Loucy (cell line): ENCODE results near the gene MICAL2.

Experiments used
- H2AFZ ChIP-seq: fragments of 200-600 bp; sonication (generic); 2 replicates; pipeline ENCODE4 v1.6.0; 2016; ENCODE audit warnings: antibody characterized with exemption, mild to moderate bottlenecking, low read length, moderate library complexity
- H3F3A ChIP-seq: fragments of 200-600 bp; 2 replicates; pipeline ENCODE4 v1.6.0; 2016; ENCODE audit warnings: antibody characterized with exemption, low read depth, mild to moderate bottlenecking
- H3K27me3 ChIP-seq: fragments of 200-600 bp; sonication (generic); 2 replicates; pipeline ENCODE4 v1.6.1; 2014; ENCODE audit warnings: low read length, mild to moderate bottlenecking; ENCODE audit not compliant: insufficient read depth, poor library complexity, severe bottlenecking
- H3K36me3 ChIP-seq: fragments of 200-600 bp; sonication (generic); 2 replicates; pipeline ENCODE4 v1.6.1; 2016; ENCODE audit warnings: low read length; ENCODE audit not compliant: insufficient read depth
- H3K4me1 ChIP-seq: fragments of 200-600 bp; sonication (generic); 2 replicates; pipeline ENCODE4 v1.5.1; 2014; ENCODE audit warnings: low read length, mild to moderate bottlenecking; ENCODE audit not compliant: insufficient read depth, poor library complexity, severe bottlenecking
- H3K4me2 ChIP-seq: fragments of 200-600 bp; sonication (generic); 2 replicates; pipeline ENCODE4 v1.6.0; 2014; ENCODE audit warnings: antibody characterized with exemption, low read length, low read depth, mild to moderate bottlenecking; ENCODE audit not compliant: poor library complexity, severe bottlenecking
- H3K4me3 ChIP-seq: fragments of 200-600 bp; sonication (generic); 2 replicates; pipeline ENCODE4 v1.5.1; 2014; ENCODE audit warnings: low read length, mild to moderate bottlenecking, mixed read lengths; ENCODE audit not compliant: poor library complexity, severe bottlenecking
- H3K79me2 ChIP-seq: fragments of 200-600 bp; sonication (generic); 2 replicates; pipeline ENCODE4 v1.6.1; 2014; ENCODE audit warnings: low read length; ENCODE audit not compliant: insufficient read depth
- H3K9ac ChIP-seq: fragments of 200-600 bp; sonication (generic); 2 replicates; pipeline ENCODE4 v1.6.0; 2014; ENCODE audit warnings: mild to moderate bottlenecking, low read depth, low read length, moderate library complexity; ENCODE audit not compliant: poor library complexity, severe bottlenecking
- H3K9me2 ChIP-seq: fragments of 200-600 bp; sonication (generic); replicated peaks from 2 replicates; pipeline ENCODE4 v1.6.1; 2016; ENCODE audit warnings: low read depth, low read length, mixed read lengths
- H3K9me3 ChIP-seq: fragments of 200-600 bp; sonication (generic); 2 replicates; pipeline ENCODE4 v1.6.1; 2014; ENCODE audit warnings: mild to moderate bottlenecking, antibody characterized with exemption, low read length, low read depth; ENCODE audit not compliant: insufficient read depth
- H4K20me1 ChIP-seq: fragments of 200-600 bp; sonication (generic); 2 replicates; pipeline ENCODE4 v1.6.0; 2014; ENCODE audit warnings: antibody characterized with exemption, low read length, mild to moderate bottlenecking; ENCODE audit not compliant: insufficient read depth, poor library complexity, severe bottlenecking
- CTCF ChIP-seq: fragments of 200-600 bp; sonication (generic); conservative IDR thresholded peaks from 2 replicates; pipeline ENCODE4 v1.5.1; 2014; ENCODE audit warnings: mild to moderate bottlenecking, antibody characterized with exemption, low read length
- EZH2phosphoT487 ChIP-seq: fragments of 200-600 bp; IDR thresholded peaks from 2 replicates; pipeline ENCODE4 v1.6.1; 2018; ENCODE audit warnings: antibody characterized with exemption, mild to moderate bottlenecking, moderate library complexity, borderline replicate concordance

MICAL2 gene

GRCh38 chr11:12183827-12184620 lies 73.6 kb downstream of the MICAL2 start:
- Histone ChIP-seq H3K27me3 (no peaks in the 10 kb centered on the region), H3K4me2 (no peak overlapping the region), H2AFZ (no peak overlapping the region), H3K9ac (no peak overlapping the region), H3K36me3 (no peaks in the 10 kb centered on the region), H3K79me2 (no peaks in the 10 kb centered on the region), H3K4me3 (no peak overlapping the region), H3F3A (no peaks in the 10 kb centered on the region), H3K9me2 (no peaks in the 10 kb centered on the region), H4K20me1 (no peaks in the 10 kb centered on the region), H3K9me3 (no peaks in the 10 kb centered on the region), H3K4me1 (peaks cover 25% of the 10 kb centered on the region)
- no peak for TF ChIP-seq CTCF

GRCh38 chr11:12184699-12185098 lies 74.3 kb downstream of the MICAL2 start:
- Histone ChIP-seq H3K27me3 (no peaks in the 10 kb centered on the region), H3K9me3 (no peaks in the 10 kb centered on the region), H3K4me3 (no peak overlapping the region), H3K4me1 (peaks cover 24% of the 10 kb centered on the region), H3K9me2 (no peaks in the 10 kb centered on the region), H2AFZ (no peak overlapping the region), H3K36me3 (no peaks in the 10 kb centered on the region), H3K4me2 (no peak overlapping the region), H3F3A (no peaks in the 10 kb centered on the region), H3K79me2 (no peaks in the 10 kb centered on the region), H3K9ac (no peak overlapping the region), H4K20me1 (no peaks in the 10 kb centered on the region)
- no peak for TF ChIP-seq CTCF
- no peak for TF ChIP-seq EZH2phosphoT487

GRCh38 chr11:12185106-12185690 lies 74.8 kb downstream of the MICAL2 start:
- H3K27me3 ChIP-seq, result no peaks in the 10 kb centered on the region
- H3K9ac ChIP-seq, result no peak overlapping the region
- no peaks in the 10 kb centered on the region for H3F3A ChIP-seq
- H3K4me3 ChIP-seq, result no peak overlapping the region
- no peaks in the 10 kb centered on the region for H4K20me1 ChIP-seq
- TF ChIP-seq EZH2phosphoT487, result no peak
- TF ChIP-seq CTCF, result no peak
- no peaks in the 10 kb centered on the region for H3K9me2 ChIP-seq
- no peak overlapping the region for H3K4me2 ChIP-seq
- no peaks in the 10 kb centered on the region for H3K9me3 ChIP-seq
- H3K36me3 ChIP-seq, result no peaks in the 10 kb centered on the region
- H2AFZ ChIP-seq, result no peak overlapping the region
- no peaks in the 10 kb centered on the region for H3K79me2 ChIP-seq
- peaks cover 26% of the 10 kb centered on the region for H3K4me1 ChIP-seq
